Body of pancreas (tissue), 4 donors: ENCODE data around the gene PLA2G4B. TPM values are rescaled to one million over a fixed set of nuclear protein-coding genes. Genes with fewer than 3 reads are reported as not detected.

Source experiments
- ATAC-seq: fragments of 150-250 bp; one replicate; pipeline ENCODE4 v1.9.1; 2016
- DNase-seq, 4 donors: peaks; one replicate each; pipeline ENCODE4 v3.0.0-alpha.2; 2019
- H3K27ac ChIP-seq, 4 donors: fragments of 200-600 bp; sonication (generic); 1 replicate in 3 of 4; 2 replicates in 1 of 4; pipeline versions ENCODE4 v1.5.1 to v1.6.1; 2016 to 2019; ENCODE audit warnings: mild to moderate bottlenecking in 1 of 4, mixed read lengths in 1 of 4, moderate library complexity in 1 of 4
- H3K27me3 ChIP-seq, 2 donors: fragments of 200-600 bp; sonication (generic); one replicate each; pipeline ENCODE4 v1.6.0; 2016; ENCODE audit warnings: mild to moderate bottlenecking in 1 of 2
- H3K36me3 ChIP-seq, 2 donors: fragments of 200-600 bp; sonication (generic); replicated peaks in 1 of 2; 2 replicates each; pipeline ENCODE4 v1.5.1; 2016; ENCODE audit warnings: low read depth in 2 of 2; ENCODE audit not compliant: insufficient read depth in 1 of 2
- H3K4me1 ChIP-seq: fragments of 200-600 bp; sonication (generic); one replicate; pipeline ENCODE4 v1.6.0; 2016
- H3K4me3 ChIP-seq, 2 donors: fragments of 200-600 bp; sonication (generic); 1 replicate in 1 of 2; 2 replicates in 1 of 2; pipeline ENCODE4 v1.5.1; 2016 to 2019
- H3K9me3 ChIP-seq, 3 donors: fragments of 200-600 bp; sonication (generic); 1 replicate in 2 of 3; 2 replicates in 1 of 3; pipeline ENCODE4 v1.5.1; 2016
- POLR2A ChIP-seq, 3 donors: fragments of 450-650 bp; IDR thresholded peaks; one replicate each; pipeline ENCODE4 v1.6.1; 2016; ENCODE audit warnings: antibody characterized with exemption in 3 of 3, mild to moderate bottlenecking in 2 of 3
- WGBS, 2 donors: methylation state at CpG; one replicate each; pipeline ENCODE4 v1.1.5; 2017; 5-methylcytosine and 5-hydroxymethylcytosine counted together
- intact Hi-C: fragments of 100-400 bp; cut with DNase I; formaldehyde crosslinking; loops from one replicate; pipeline ENCODE4 v1.15.1; 2023
- total RNA-seq, 2 donors: library from RNA; depleted of rRNA; stranded (reverse); fragments of >200 nt; gene quantifications; one replicate each; pipeline ENCODE4 v1.1.0, GENCODE V29; 2016
- TF ChIP-seq, protein P1 (sequence below), 7 experiments: fragments of 450-650 bp in 4 of 7; fragments of 200-600 bp in 3 of 7; sonication (generic) in 3 of 7; IDR thresholded peaks; one replicate each; pipeline ENCODE4 v1.5.1; 2016 to 2019; ENCODE audit warnings: antibody characterized with exemption in 7 of 7

PLA2G4B gene
- total RNA-seq, 2 donors from 2014 or later: 17.4 to 18.1 TPM

- H3K9me3 ChIP-seq: no peaks in the 10 kb centered on the region
- intact Hi-C loops: no loop called here
- H3K27ac ChIP-seq: no peak overlapping the region
- H3K4me1 ChIP-seq: peaks cover 16% of the 10 kb centered on the region
- TF ChIP-seq, protein P1, sequence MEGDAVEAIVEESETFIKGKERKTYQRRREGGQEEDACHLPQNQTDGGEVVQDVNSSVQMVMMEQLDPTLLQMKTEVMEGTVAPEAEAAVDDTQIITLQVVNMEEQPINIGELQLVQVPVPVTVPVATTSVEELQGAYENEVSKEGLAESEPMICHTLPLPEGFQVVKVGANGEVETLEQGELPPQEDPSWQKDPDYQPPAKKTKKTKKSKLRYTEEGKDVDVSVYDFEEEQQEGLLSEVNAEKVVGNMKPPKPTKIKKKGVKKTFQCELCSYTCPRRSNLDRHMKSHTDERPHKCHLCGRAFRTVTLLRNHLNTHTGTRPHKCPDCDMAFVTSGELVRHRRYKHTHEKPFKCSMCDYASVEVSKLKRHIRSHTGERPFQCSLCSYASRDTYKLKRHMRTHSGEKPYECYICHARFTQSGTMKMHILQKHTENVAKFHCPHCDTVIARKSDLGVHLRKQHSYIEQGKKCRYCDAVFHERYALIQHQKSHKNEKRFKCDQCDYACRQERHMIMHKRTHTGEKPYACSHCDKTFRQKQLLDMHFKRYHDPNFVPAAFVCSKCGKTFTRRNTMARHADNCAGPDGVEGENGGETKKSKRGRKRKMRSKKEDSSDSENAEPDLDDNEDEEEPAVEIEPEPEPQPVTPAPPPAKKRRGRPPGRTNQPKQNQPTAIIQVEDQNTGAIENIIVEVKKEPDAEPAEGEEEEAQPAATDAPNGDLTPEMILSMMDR (IDR thresholded peaks at IDR 0.05): no peak
- no peak for TF ChIP-seq POLR2A (IDR thresholded peaks at IDR 0.05)
- no peak for DNase-seq
- no peak for ATAC-seq
- no peaks in the 10 kb centered on the region for H3K36me3 ChIP-seq
- no peak overlapping the region for H3K4me3 ChIP-seq
- no peaks in the 10 kb centered on the region for H3K27me3 ChIP-seq
- WGBS, 2 donors: 87 to 92% methylated on average over 6 to 7 of the region's 7 CpGs
Observed at GRCh38 chr15:41886741-41887140, 48.1 kb downstream of the PLA2G4B start.

- TF ChIP-seq, protein P1 (IDR thresholded peaks at IDR 0.05): no peak
- no peak for TF ChIP-seq POLR2A (IDR thresholded peaks at IDR 0.05)
- ATAC-seq: no peak
- H3K4me1 ChIP-seq: peaks cover 18% of the 10 kb centered on the region
- H3K36me3 ChIP-seq: no peaks in the 10 kb centered on the region
- DNase-seq: no peak
- no peak overlapping the region for H3K27ac ChIP-seq
- H3K4me3 ChIP-seq: no peak overlapping the region
- no peaks in the 10 kb centered on the region for H3K27me3 ChIP-seq
- 86 to 93% methylated on average over 1 to 10 of the region's 10 CpGs for WGBS, 2 donors
- no peaks in the 10 kb centered on the region for H3K9me3 ChIP-seq
- intact Hi-C loops: no loop called here
Observed at GRCh38 chr15:41887161-41887560, 48.5 kb downstream of the PLA2G4B start.

DNA sequence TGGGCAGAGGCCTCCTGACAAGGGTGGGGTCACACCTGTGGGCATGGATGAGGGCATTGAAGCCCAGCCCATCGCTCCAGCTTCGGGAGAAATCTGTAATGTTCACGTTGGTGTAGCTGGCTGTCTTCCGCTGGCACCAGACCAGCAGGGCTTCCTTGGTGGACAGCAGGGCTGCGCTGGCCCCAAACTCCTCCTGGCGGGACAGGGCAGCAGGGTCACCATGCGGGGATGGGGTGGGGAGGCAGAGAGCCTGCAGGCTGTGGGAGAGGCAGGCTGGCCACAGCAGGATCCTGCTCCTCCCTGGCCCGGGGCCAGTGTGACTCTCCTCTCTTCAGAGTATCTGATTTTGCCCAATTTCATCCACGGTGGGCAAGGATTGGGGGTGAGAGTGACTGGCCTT lies 49.2 kb downstream of the PLA2G4B start:
- DNase-seq: no peak
- no peak for TF ChIP-seq POLR2A (IDR thresholded peaks at IDR 0.05)
- TF ChIP-seq, protein P1 (IDR thresholded peaks at IDR 0.05): no peak
- 79 to 100% methylated on average over 2 to 8 of the region's 9 CpGs for WGBS, 2 donors

DNA sequence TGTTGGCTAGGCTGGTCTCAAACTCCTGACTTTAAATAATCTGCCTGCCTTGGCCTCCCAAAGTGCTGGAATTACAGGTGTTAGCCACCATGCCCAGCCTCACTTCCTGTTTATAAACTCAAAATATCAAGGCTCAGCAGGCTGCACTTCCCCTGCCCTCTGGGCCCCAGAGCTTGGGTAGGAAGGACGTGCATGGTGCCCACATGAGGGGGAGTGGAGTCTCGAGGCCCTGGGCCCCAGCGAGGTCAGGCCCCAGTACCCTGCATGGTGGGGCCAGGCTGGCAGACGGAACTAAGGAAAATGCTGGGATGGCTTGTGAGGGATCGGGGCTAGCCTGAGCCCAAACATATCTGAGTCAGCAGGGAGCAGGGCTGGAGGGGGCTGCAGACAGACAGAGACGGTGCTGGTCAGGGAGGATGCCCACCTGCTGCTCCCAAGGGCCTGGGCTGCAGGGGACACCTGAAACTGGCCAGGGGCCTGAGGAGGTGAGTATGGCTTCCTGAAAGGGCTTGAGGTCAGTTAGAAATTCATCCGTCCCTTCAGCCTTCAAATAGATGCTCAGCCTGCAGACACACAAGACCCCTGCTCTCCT lies 50.1 kb downstream of the PLA2G4B start:
- H3K4me1 ChIP-seq: peaks cover 22% of the 10 kb centered on the region
- intact Hi-C loops: no loop called here
- ATAC-seq (no peak), DNase-seq (no peak)
- H3K27me3 ChIP-seq: no peaks in the 10 kb centered on the region
- no peaks in the 10 kb centered on the region for H3K9me3 ChIP-seq
- no peak overlapping the region for H3K27ac ChIP-seq
- H3K36me3 ChIP-seq: no peaks in the 10 kb centered on the region
- WGBS, 2 donors: 84 to 93% methylated on average over 7 of the region's 7 CpGs
- no peak for TF ChIP-seq POLR2A (IDR thresholded peaks at IDR 0.05)
- TF ChIP-seq, protein P1 (IDR thresholded peaks at IDR 0.05): no peak
- H3K4me3 ChIP-seq: no peak overlapping the region

More for the DNA sequence above, 49.2 kb downstream of the PLA2G4B start:
- H3K27ac ChIP-seq: no peak overlapping the region
- no peak overlapping the region for H3K4me3 ChIP-seq
- no peak for ATAC-seq
- H3K27me3 ChIP-seq: no peaks in the 10 kb centered on the region
- H3K36me3 ChIP-seq: no peaks in the 10 kb centered on the region
- H3K4me1 ChIP-seq: peaks cover 18% of the 10 kb centered on the region
- intact Hi-C loops: no loop called here
- no peaks in the 10 kb centered on the region for H3K9me3 ChIP-seq

GRCh38 chr15:41890050-41890690 lies 51.5 kb downstream of the PLA2G4B start:
- Histone ChIP-seq H3K27ac (no peak overlapping the region), H3K4me1 (peaks cover 36% of the 10 kb centered on the region), H3K9me3 (no peaks in the 10 kb centered on the region), H3K36me3 (no peaks in the 10 kb centered on the region), H3K4me3 (no peak overlapping the region), H3K27me3 (no peaks in the 10 kb centered on the region)
- intact Hi-C loops: no loop called here
- DNase-seq (no peak), ATAC-seq (no peak)
- no peak for TF ChIP-seq POLR2A (IDR thresholded peaks at IDR 0.05)
- TF ChIP-seq, protein P1 (IDR thresholded peaks at IDR 0.05): no peak
- WGBS, 2 donors: 92 to 100% methylated on average over 5 to 6 of the region's 6 CpGs
